Right atrium auricular region (tissue), 2 donors: ENCODE results near the gene OCIAD1. TPM values are rescaled to one million over a fixed set of nuclear protein-coding genes. Genes with fewer than 3 reads are reported as not detected.

ENCODE experiments used
- DNase-seq: peaks from one replicate; pipeline ENCODE4 v3.0.0-alpha.2; 2019; ENCODE audit warnings: low spot score
- H3K27ac ChIP-seq, 2 donors: fragments of 200-600 bp; sonication (generic); 1 replicate in 1 of 2; 2 replicates in 1 of 2; pipeline ENCODE4 v1.5.1; 2016 to 2019
- H3K27me3 ChIP-seq, 2 donors: fragments of 200-600 bp; sonication (generic); one replicate each; pipeline versions ENCODE4 v1.5.1 to v1.6.0; 2017 to 2019
- H3K36me3 ChIP-seq: fragments of 200-600 bp; sonication (generic); one replicate; pipeline ENCODE4 v1.5.1; 2016
- H3K4me1 ChIP-seq, 2 donors: fragments of 200-600 bp; sonication (generic); one replicate each; pipeline versions ENCODE4 v1.5.1 to v1.6.0; 2017 to 2019
- H3K4me3 ChIP-seq, 2 donors: fragments of 200-600 bp; sonication (generic); 1 replicate in 1 of 2; 2 replicates in 1 of 2; pipeline ENCODE4 v1.5.1; 2017 to 2019; ENCODE audit warnings: mild to moderate bottlenecking in 1 of 2, moderate library complexity in 1 of 2
- H3K9me3 ChIP-seq, 2 donors: fragments of 200-600 bp; sonication (generic); one replicate each; pipeline ENCODE4 v1.5.1; 2019
- CTCF ChIP-seq, 2 donors: fragments of 200-600 bp; sonication (generic); IDR thresholded peaks; one replicate each; pipeline ENCODE4 v1.5.1; 2019; ENCODE audit warnings: antibody characterized with exemption in 2 of 2
- total RNA-seq, 2 donors: library from RNA; depleted of rRNA; stranded (reverse); fragments of >200 nt; gene quantifications; one replicate each; pipeline ENCODE4 v1.1.0, GENCODE V29; 2016

The OCIAD1 gene
- total RNA-seq, 2 donors from 2014 or later: 101 to 215 TPM

- Histone ChIP-seq H3K27ac (no peak overlapping the region), H3K9me3 (no peaks in the 10 kb centered on the region), H3K27me3 (no peaks in the 10 kb centered on the region), H3K4me1 (peaks cover 0 to 10% of the 10 kb centered on the region in 2 donors), H3K4me3 (no peak overlapping the region), H3K36me3 (no peaks in the 10 kb centered on the region)
- TF ChIP-seq CTCF (IDR thresholded peaks at IDR 0.05): no peak
- DNase-seq: no peak
Observed at GRCh38 chr4:48909697-48910096, 78.8 kb downstream of the OCIAD1 start.

GRCh38 chr4:48910511-48910910 lies 79.6 kb downstream of the OCIAD1 start:
- no peak overlapping the region for H3K27ac ChIP-seq
- no peaks in the 10 kb centered on the region for H3K9me3 ChIP-seq
- H3K27me3 ChIP-seq: no peaks in the 10 kb centered on the region
- H3K36me3 ChIP-seq: no peaks in the 10 kb centered on the region
- DNase-seq: no peak
- no peak for TF ChIP-seq CTCF (IDR thresholded peaks at IDR 0.05)
- H3K4me3 ChIP-seq: no peak overlapping the region
- peaks cover 0 to 10% of the 10 kb centered on the region in 2 donors for H3K4me1 ChIP-seq

Other genes starting within 250 kb of the OCIAD1 start
- 10 to 100 TPM; 29.8 to 35.1 TPM for gene FRYL, start 50.8 kb upstream of the OCIAD1 start, total RNA-seq
- 10 to 100 TPM in 1 of 2 donors, 1 to 10 TPM in 1; 8.3 to 13.2 TPM for gene OCIAD2, start 75.7 kb downstream of the OCIAD1 start, total RNA-seq
- not detected for gene CWH43, start 155.2 kb downstream of the OCIAD1 start, total RNA-seq